HPDE6-E6E7 (cell line): ENCODE results near the gene ABCG1.

ENCODE experiments used
- DNase-seq: peaks from one replicate; pipeline ENCODE4 v3.0.0; 2011; ENCODE audit warnings: missing footprints; ENCODE audit errors: extremely low spot score

The ABCG1 gene

DNA sequence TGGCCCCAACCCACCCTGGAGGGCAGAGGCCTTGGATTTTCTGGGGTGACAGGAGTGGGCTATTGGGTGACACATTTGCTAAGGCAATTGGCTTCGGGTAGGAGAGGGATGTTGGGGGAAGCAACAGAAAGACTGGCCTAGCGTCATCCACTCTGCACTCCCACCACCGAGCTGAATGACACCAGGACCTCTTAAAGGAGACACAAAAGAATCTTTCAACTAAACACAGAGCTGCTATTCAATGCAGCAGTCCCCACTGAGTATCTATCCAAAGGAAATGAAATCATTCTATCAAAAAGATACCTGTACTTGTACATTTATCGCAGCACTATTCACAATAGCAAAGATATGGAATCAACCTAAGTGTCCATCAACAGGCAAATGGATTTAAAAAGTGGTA lies 125.7 kb downstream of the ABCG1 start:
- DNase-seq = no peak

DNA sequence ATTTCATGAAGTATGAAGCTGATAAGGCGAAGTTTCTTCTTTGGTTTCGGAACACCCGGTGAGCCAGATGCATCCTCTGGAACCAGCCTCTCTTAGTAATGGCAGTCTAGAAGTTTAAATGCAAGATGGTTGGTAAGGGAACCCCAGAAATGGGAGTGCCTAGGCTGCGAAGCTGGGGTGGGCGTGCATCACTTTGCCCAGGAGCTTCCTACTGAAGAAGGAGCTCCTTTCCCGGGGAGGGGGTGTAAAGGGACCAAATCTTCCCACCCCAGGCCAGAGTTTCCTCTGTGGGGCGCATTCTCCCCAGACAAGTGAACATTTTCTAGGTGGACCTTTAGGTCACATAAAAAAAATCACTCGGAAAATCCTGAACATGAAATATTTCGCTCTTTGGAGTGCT lies 127.5 kb downstream of the ABCG1 start:
- DNase-seq = no peak
